Colonic mucosa (tissue), 4 donors: ENCODE data around the gene F5. TPM values are rescaled to one million over a fixed set of nuclear protein-coding genes. Genes with fewer than 3 reads are reported as not detected.

Experiments
- DNase-seq: peaks from one replicate; pipeline ENCODE4 v3.0.0-alpha.2; 2020
- H3K27ac ChIP-seq: fragments of 200-600 bp; one replicate; pipeline ENCODE4 v1.8.0; 2021
- H3K27me3 ChIP-seq: fragments of 200-600 bp; one replicate; pipeline ENCODE4 v1.8.0; 2021
- H3K36me3 ChIP-seq: fragments of 200-600 bp; one replicate; pipeline ENCODE4 v1.8.0; 2021
- H3K4me1 ChIP-seq: fragments of 200-600 bp; one replicate; pipeline ENCODE4 v1.8.0; 2021; ENCODE audit warnings: mild to moderate bottlenecking
- H3K4me3 ChIP-seq: fragments of 200-600 bp; one replicate; pipeline ENCODE4 v1.8.0; 2021
- H3K9ac ChIP-seq, 2 donors: one replicate each; pipeline ENCODE4 v1.7.0; 2013; ENCODE audit warnings: control low read depth in 2 of 2, low read depth in 2 of 2, low read length in 2 of 2
- H3K9me3 ChIP-seq: fragments of 200-600 bp; one replicate; pipeline ENCODE4 v1.8.0; 2021
- intact Hi-C: fragments of 100-400 bp; cut with DNase I; formaldehyde crosslinking; loops from one replicate; pipeline ENCODE4 v1.14.1; 2022
- total RNA-seq, 2 donors: library from RNA; stranded (reverse); fragmentation: NEBNext Ultra II Directional in 1 of 2; extraction: Animal tissue kit (Norgen Biotek cat#: 25700) in 1 of 2; gene quantifications; one replicate each; pipeline ENCODE4 v1.2.1, GENCODE V29; 2021
- TF ChIP-seq, protein P1 (sequence below): fragments of 200-600 bp; IDR thresholded peaks from one replicate; pipeline ENCODE4 v1.8.0; 2022; ENCODE audit warnings: antibody characterized with exemption, mild to moderate bottlenecking
- donor health status: healthy.
- donor health status: DM: no; HTN: no; CAD: no.
- donor health status: DM: no; HTN: no; CAD: no.

F5 gene
- total RNA-seq, 2 donors from 2014 or later, result 0.24 to 0.54 TPM

DNA sequence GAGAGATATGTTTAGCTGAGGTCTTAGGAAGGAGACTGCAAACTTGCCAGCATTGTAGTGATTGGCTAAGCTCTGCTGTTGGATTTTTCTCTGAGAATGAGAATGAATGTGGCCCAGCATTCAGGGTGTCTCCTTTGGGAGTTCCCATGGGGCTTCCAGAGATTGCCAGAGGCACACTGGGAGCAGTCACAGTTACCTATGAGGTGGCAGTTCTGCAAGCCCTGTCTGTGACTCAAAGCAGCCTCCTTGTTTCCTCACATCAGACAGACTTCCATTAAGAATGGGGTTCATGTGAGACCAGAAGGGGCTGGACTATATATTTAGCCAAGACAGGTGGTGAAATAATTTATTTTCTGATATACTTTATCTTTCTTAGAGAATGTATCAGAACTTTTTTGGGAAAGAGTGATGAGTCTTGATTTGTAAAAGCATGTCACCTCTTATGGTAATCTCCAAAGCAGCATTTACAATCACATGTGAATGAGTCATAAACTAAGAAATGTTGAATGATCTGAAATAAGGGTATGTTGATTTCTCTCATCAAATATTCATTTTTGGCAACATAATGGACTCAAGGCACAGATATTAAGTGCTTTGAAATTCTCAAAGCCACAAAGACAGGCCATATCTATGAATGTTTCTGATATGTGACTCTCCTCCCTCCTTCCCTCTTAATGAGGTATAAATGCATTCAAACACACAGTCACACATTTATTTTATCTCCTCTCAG lies 91.1 kb downstream of the F5 start:
- H3K9me3 ChIP-seq, result no peaks in the 10 kb centered on the region
- H3K9ac ChIP-seq, result no peak overlapping the region
- no peak for DNase-seq
- no peaks in the 10 kb centered on the region for H3K4me1 ChIP-seq
- H3K4me3 ChIP-seq, result no peak overlapping the region
- no peaks in the 10 kb centered on the region for H3K36me3 ChIP-seq
- H3K27me3 ChIP-seq, result no peaks in the 10 kb centered on the region
- intact Hi-C loops, result no loop called here
- TF ChIP-seq, protein P1, sequence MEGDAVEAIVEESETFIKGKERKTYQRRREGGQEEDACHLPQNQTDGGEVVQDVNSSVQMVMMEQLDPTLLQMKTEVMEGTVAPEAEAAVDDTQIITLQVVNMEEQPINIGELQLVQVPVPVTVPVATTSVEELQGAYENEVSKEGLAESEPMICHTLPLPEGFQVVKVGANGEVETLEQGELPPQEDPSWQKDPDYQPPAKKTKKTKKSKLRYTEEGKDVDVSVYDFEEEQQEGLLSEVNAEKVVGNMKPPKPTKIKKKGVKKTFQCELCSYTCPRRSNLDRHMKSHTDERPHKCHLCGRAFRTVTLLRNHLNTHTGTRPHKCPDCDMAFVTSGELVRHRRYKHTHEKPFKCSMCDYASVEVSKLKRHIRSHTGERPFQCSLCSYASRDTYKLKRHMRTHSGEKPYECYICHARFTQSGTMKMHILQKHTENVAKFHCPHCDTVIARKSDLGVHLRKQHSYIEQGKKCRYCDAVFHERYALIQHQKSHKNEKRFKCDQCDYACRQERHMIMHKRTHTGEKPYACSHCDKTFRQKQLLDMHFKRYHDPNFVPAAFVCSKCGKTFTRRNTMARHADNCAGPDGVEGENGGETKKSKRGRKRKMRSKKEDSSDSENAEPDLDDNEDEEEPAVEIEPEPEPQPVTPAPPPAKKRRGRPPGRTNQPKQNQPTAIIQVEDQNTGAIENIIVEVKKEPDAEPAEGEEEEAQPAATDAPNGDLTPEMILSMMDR, result no peak
- H3K27ac ChIP-seq, result no peak overlapping the region

DNA sequence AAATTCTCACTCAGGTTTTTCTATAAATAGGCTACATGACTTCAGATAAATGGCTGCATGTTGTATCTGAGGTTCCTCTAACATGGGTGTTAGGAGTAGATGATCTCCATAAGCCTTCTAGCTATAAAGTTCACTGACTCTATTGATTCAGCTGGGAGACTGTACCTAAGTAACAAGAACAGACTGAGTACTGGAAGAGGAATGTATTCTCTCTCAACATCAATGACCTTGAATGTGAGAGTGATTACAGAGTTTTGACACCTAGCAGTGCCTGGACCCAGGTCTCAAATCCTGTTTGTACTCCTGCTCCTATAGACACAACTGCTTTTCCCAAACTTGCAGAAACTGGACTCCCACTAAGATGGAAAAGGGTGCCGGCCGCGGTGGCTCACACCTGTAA lies 91.9 kb downstream of the F5 start:
- no peak for DNase-seq

DNA sequence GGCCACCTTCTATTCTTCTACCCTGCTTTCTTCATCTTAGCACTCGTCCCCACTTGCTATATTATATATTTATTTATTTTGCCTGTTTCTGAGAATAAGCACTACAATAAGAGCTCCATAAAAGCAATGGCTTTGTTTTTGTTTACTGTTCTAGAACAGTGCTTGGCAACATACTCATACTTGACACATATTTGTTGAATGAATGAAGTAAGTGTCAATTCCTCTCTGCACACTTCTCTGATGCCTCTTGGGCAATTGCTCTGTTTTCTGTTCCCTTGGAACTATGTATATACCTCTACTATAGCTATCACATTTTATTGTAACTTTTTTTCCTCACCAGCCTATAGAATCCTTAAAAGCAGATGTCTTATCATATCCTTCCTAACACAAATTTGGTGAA lies 93.0 kb downstream of the F5 start:
- Histone ChIP-seq H3K9ac (no peak overlapping the region), H3K9me3 (no peaks in the 10 kb centered on the region), H3K36me3 (no peaks in the 10 kb centered on the region), H3K27me3 (no peaks in the 10 kb centered on the region), H3K4me3 (no peak overlapping the region), H3K4me1 (no peaks in the 10 kb centered on the region), H3K27ac (no peak overlapping the region)
- DNase-seq, result no peak
- TF ChIP-seq, protein P1, result no peak
- intact Hi-C loops, result no loop called here

More for the DNA sequence above, 91.9 kb downstream of the F5 start:
- H3K9ac ChIP-seq, result no peak overlapping the region
- H3K4me3 ChIP-seq, result no peak overlapping the region
- TF ChIP-seq, protein P1, result no peak
- no peak overlapping the region for H3K27ac ChIP-seq
- no peaks in the 10 kb centered on the region for H3K36me3 ChIP-seq
- H3K27me3 ChIP-seq, result no peaks in the 10 kb centered on the region
- no peaks in the 10 kb centered on the region for H3K9me3 ChIP-seq
- intact Hi-C loops, result no loop called here
- no peaks in the 10 kb centered on the region for H3K4me1 ChIP-seq

DNA sequence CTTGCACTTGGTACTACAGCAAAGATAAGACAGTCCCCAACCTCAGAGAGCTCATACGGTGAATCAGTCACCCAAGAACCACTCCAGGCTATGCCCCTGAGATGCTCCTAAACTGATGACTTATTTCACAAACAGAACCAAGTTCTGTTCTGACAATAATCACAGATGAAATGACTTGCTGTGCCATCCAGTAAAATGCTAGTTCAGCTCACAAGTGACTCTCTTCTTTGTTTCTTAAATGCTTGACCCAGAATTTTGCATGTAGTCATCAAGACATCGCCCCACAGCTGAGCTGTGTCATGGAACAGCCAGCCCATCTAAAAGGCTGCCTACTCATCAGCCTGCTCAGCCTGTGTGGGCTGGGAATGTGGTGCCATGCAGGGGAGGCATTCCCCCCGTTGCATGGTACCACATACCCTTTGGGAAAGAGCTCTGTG lies 94.4 kb downstream of the F5 start:
- DNase-seq, result no peak
- Histone ChIP-seq H3K9me3 (no peaks in the 10 kb centered on the region), H3K4me3 (no peak overlapping the region), H3K27ac (no peak overlapping the region), H3K9ac (no peak overlapping the region), H3K4me1 (no peaks in the 10 kb centered on the region), H3K27me3 (no peaks in the 10 kb centered on the region), H3K36me3 (no peaks in the 10 kb centered on the region)
- TF ChIP-seq, protein P1, result no peak
- intact Hi-C loops, result no loop called here

DNA sequence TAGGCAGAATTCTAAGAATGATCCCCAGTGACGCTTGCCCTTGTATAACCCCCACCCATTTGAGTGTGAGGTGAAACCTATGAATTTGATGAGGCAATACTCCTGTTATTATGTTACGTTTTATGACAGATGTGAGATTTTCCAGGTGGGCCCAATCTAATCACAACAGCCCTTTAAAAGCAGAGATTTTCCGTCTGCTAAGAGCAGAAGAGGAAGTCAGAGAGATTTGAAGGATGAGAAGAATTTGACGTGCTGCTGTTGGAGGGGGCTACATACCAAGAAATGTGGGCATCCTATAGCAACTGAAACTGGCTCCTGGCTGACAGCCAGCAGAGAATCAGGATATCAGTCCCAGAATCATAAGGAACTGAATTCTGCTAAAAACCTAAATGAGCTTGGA lies 98.1 kb downstream of the F5 start:
- no peak overlapping the region for H3K4me3 ChIP-seq
- no peaks in the 10 kb centered on the region for H3K36me3 ChIP-seq
- no peak for DNase-seq
- TF ChIP-seq, protein P1, result no peak
- no peaks in the 10 kb centered on the region for H3K9me3 ChIP-seq
- H3K9ac ChIP-seq, result no peak overlapping the region
- H3K27me3 ChIP-seq, result no peaks in the 10 kb centered on the region
- no peak overlapping the region for H3K27ac ChIP-seq
- intact Hi-C loops, result no loop called here
- no peaks in the 10 kb centered on the region for H3K4me1 ChIP-seq
